ENCODE data around the gene MTARC2.

MTARC2 gene

GRCh38 chr1:220827445-220828178, 79.5 kb downstream of the MTARC2 start:
- no peak for DNase-seq (ENCODE audit: low read depth in 3 of 3)

GRCh38 chr1:220828179-220828490, 80.0 kb downstream of the MTARC2 start:
- no peak for DNase-seq (ENCODE audit: low read depth in 3 of 3)

- DNase-seq (ENCODE audit: low read depth in 3 of 3): no peak
These were observed 80.9 kb downstream of the MTARC2 start for GRCh38 chr1:220828950-220829586.

GRCh38 chr1:220833436-220833835, 85.3 kb downstream of the MTARC2 start:
- no peak for DNase-seq (ENCODE audit: low read depth in 3 of 3)
